SK-N-DZ (cell line): ENCODE results near the gene OR2F1. TPM values are rescaled to one million over a fixed set of nuclear protein-coding genes. Genes with fewer than 3 reads are reported as not detected.

Experiments used
- DNase-seq: peaks from one replicate; pipeline ENCODE4 v3.0.0-alpha.2; 2015; ENCODE audit warnings: low spot score
- polyA plus RNA-seq, 2 experiments: library from polyadenylated mRNA; depleted of rRNA; stranded (reverse); fragments of >200 nt; gene quantifications; 2 replicates each; pipeline ENCODE4 v1.2.3, GENCODE V29; 2014

OR2F1 gene
- polyA plus RNA-seq (2014; cell fraction: cytosol; rRNA removed), result not detected in 2 replicates
- polyA plus RNA-seq (2014; cell fraction: nucleus; rRNA removed), result 0.21 TPM in 1 of 2 replicates, not detected in the other

- DNase-seq, result no peak
Observed at GRCh38 chr7:143954544-143954943, at the start of gene OR2F1. OR2F1 (plus strand) TSS chr7:143954844; CDS start chr7:143959971, 5,127 bp downstream.

- no peak for DNase-seq
Observed at GRCh38 chr7:143905509-143905908, 49.1 kb upstream of the OR2F1 start.

GRCh38 chr7:143906151-143906550, 48.5 kb upstream of the OR2F1 start:
- no peak for DNase-seq

- DNase-seq, result no peak
Observed at GRCh38 chr7:143906895-143907294, 47.7 kb upstream of the OR2F1 start.

GRCh38 chr7:143908120-143908519, 46.5 kb upstream of the OR2F1 start:
- no peak for DNase-seq

GRCh38 chr7:143909863-143910262, 44.8 kb upstream of the OR2F1 start:
- DNase-seq, result no peak

- DNase-seq, result no peak
Observed at GRCh38 chr7:143910473-143911248, 44.0 kb upstream of the OR2F1 start.

GRCh38 chr7:143913945-143914615, 40.6 kb upstream of the OR2F1 start:
- DNase-seq, result no peak

- DNase-seq, result no peak
Observed at GRCh38 chr7:143914938-143915652, 39.5 kb upstream of the OR2F1 start.

- DNase-seq, result no peak
Observed at GRCh38 chr7:143924851-143925250, 29.8 kb upstream of the OR2F1 start.

- DNase-seq, result no peak
Observed at GRCh38 chr7:143929224-143929920, 25.3 kb upstream of the OR2F1 start.

- no peak for DNase-seq
Observed at GRCh38 chr7:143931739-143932138, 22.9 kb upstream of the OR2F1 start.

- no peak for DNase-seq
Observed at GRCh38 chr7:143934526-143935325, 19.9 kb upstream of the OR2F1 start, which contains the start of gene OR2F2. OR2F2 (plus strand) TSS chr7:143935233; CDS start chr7:143935233, 0 bp downstream.

GRCh38 chr7:143936087-143937009, 18.3 kb upstream of the OR2F1 start:
- DNase-seq, result no peak

GRCh38 chr7:143938379-143939243, 16.0 kb upstream of the OR2F1 start:
- no peak for DNase-seq

GRCh38 chr7:143945423-143945822, 9.2 kb upstream of the OR2F1 start:
- DNase-seq, result no peak

GRCh38 chr7:143947111-143947510, 7.5 kb upstream of the OR2F1 start:
- DNase-seq, result no peak

GRCh38 chr7:143948733-143949132, 5.9 kb upstream of the OR2F1 start:
- no peak for DNase-seq

- no peak for DNase-seq
Observed at GRCh38 chr7:143953421-143953820, 1.2 kb upstream of the OR2F1 start.
